C4-2B (cell line): ENCODE results near the gene IDUA.

Experiments
- CTCF ChIP-seq: fragments of 450-650 bp; conservative IDR thresholded peaks from 2 replicates; pipeline ENCODE4 v1.5.1; 2017; ENCODE audit warnings: mild to moderate bottlenecking
- ZFX ChIP-seq: fragments of 450-650 bp; IDR thresholded peaks from 2 replicates; pipeline ENCODE4 v1.6.1; 2017

GRCh38 chr4:1027915-1028238 is 41.0 kb downstream of the IDUA start:
- TF ChIP-seq CTCF = no peak
- TF ChIP-seq ZFX = no peak
